Measurements from ENCODE around the gene CDH13. TPM values are rescaled to one million over a fixed set of nuclear protein-coding genes. Genes with fewer than 3 reads are reported as not detected.

The CDH13 gene
- total RNA-seq, 2 experiments from 2014 or later, result not detected

DNA sequence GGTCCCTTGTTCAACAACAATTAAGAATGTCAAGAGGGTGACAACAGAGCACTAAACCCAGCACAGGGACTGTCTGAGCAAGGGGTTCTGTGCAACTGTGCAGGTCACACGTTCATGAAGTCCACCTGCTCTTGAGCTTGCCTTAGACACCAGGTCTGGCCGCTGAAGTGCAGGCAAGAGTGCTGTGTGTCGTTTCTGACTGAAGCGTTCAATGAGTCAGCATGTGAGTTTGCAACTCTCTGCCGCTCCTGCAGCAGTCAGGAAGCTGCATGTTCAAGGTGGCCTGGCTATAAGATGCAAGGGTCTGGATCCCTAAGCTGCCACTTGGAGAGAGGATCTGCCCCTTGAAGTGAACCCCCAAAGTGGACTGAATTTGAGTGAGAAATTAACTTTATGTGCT is 848.3 kb downstream of the CDH13 start:
- intact Hi-C loops (cut with micrococcal nuclease; ENCODE audit: unreplicated experiment), result no loop called here
- Histone ChIP-seq H3K27ac (ENCODE audit: low read depth, low read length, poor library complexity, severe bottlenecking) (no peak overlapping the region), H3K4me1 (ENCODE audit: insufficient read depth, low read length, poor library complexity, severe bottlenecking) (no peaks in the 10 kb centered on the region), H3K36me3 (ENCODE audit: insufficient read depth, low read length) (no peaks in the 10 kb centered on the region), H4K20me1 (ENCODE audit: insufficient read depth, low read length) (no peaks in the 10 kb centered on the region), H3K4me2 (ENCODE audit: low read length) (no peak overlapping the region), H3K79me2 (ENCODE audit: insufficient read depth, low read depth, low read length) (no peaks in the 10 kb centered on the region), H3K9me2 (ENCODE audit: insufficient read depth, low read length) (no peaks in the 10 kb centered on the region), H2AFZ (ENCODE audit: low read length) (no peak overlapping the region), H3K9me3 (ENCODE audit: low read length) (no peaks in the 10 kb centered on the region), H3K4me3 (ENCODE audit: low read depth, low read length, poor library complexity, severe bottlenecking) (no peak overlapping the region)
- no TSS peak for BruUV-seq (replicated peaks)
- TF ChIP-seq, protein P1, sequence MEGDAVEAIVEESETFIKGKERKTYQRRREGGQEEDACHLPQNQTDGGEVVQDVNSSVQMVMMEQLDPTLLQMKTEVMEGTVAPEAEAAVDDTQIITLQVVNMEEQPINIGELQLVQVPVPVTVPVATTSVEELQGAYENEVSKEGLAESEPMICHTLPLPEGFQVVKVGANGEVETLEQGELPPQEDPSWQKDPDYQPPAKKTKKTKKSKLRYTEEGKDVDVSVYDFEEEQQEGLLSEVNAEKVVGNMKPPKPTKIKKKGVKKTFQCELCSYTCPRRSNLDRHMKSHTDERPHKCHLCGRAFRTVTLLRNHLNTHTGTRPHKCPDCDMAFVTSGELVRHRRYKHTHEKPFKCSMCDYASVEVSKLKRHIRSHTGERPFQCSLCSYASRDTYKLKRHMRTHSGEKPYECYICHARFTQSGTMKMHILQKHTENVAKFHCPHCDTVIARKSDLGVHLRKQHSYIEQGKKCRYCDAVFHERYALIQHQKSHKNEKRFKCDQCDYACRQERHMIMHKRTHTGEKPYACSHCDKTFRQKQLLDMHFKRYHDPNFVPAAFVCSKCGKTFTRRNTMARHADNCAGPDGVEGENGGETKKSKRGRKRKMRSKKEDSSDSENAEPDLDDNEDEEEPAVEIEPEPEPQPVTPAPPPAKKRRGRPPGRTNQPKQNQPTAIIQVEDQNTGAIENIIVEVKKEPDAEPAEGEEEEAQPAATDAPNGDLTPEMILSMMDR (conservative IDR thresholded peaks at IDR 0.05; ENCODE audit: low read length), result no peak
- TF ChIP-seq EZH2phosphoT487 (IDR thresholded peaks at IDR 0.05; ENCODE audit: borderline replicate concordance, low read depth, low read length), result no peak
- DNase-seq (ENCODE audit: low spot score), result no peak
- POLR2A ChIA-PET, result no interaction called here
- CTCF ChIA-PET (ENCODE audit: unreplicated experiment), result no interaction called here

DNA sequence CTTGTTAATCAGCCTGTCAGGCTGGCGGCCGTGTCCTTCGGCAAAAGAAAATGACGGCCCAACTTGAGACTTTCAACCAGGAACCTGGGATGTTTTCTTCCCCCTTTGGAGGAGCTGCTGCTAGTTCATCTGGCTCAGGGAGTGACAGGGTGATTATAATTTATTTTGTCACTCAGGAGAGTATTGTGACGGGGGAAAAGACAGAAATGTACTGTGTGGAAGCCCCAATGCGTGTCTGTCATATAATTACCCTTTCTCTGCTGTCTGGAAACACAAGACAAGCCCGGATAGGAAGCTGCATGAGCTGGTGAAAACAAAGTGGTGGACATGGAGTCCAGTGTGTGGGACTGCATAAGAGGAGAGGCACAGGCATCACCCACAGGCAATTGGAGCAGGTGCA is 854.8 kb downstream of the CDH13 start:
- Histone ChIP-seq H3K9me3 (ENCODE audit: low read length) (no peaks in the 10 kb centered on the region), H4K20me1 (ENCODE audit: insufficient read depth, low read length) (no peaks in the 10 kb centered on the region), H3K4me1 (ENCODE audit: insufficient read depth, low read length, poor library complexity, severe bottlenecking) (no peaks in the 10 kb centered on the region), H3K4me3 (ENCODE audit: low read depth, low read length, poor library complexity, severe bottlenecking) (no peak overlapping the region), H3K9me2 (ENCODE audit: insufficient read depth, low read length) (no peaks in the 10 kb centered on the region), H3K4me2 (ENCODE audit: low read length) (no peak overlapping the region), H3K79me2 (ENCODE audit: insufficient read depth, low read depth, low read length) (no peaks in the 10 kb centered on the region), H2AFZ (ENCODE audit: low read length) (no peak overlapping the region), H3K27ac (ENCODE audit: low read depth, low read length, poor library complexity, severe bottlenecking) (no peak overlapping the region), H3K36me3 (ENCODE audit: insufficient read depth, low read length) (no peaks in the 10 kb centered on the region)
- POLR2A ChIA-PET, result no interaction called here
- no peak for DNase-seq (ENCODE audit: low spot score)
- BruUV-seq (replicated peaks), result no TSS peak
- CTCF ChIA-PET (ENCODE audit: unreplicated experiment), result no interaction called here
- intact Hi-C loops (cut with micrococcal nuclease; ENCODE audit: unreplicated experiment), result no loop called here
- TF ChIP-seq, protein P1 (conservative IDR thresholded peaks at IDR 0.05; ENCODE audit: low read length), result no peak
- no peak for TF ChIP-seq EZH2phosphoT487 (IDR thresholded peaks at IDR 0.05; ENCODE audit: borderline replicate concordance, low read depth, low read length)

DNA sequence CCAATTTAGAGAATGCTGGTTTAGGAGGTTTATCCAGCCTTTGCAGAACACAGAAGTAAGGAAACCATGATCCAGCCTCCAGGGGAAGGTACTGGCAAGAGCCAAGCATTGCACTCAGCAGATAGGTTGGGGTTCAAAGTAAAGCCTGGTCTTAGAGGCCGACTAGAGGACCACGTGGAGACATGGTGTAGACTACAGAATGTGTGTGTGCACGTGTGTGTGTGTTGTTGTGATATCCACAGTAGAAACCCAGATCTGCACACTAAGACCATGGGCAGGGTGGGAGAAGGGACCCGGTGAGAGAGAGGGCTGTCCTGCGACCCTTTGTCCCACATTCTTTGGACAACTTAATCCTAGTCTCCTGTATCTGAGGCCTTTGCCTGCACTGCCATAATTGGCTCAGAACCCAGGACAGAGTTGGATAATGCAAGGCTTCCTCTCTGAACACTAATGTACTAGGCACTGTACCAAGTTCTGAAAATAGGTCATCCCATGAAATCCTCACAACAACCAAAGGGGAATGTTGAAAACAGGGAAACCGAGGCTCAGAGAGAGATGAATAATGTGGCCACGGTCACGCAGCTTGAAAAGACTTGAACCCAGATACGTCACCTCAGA is 855.9 kb downstream of the CDH13 start:
- no peaks in the 10 kb centered on the region for H3K4me1 ChIP-seq (ENCODE audit: insufficient read depth, low read length, poor library complexity, severe bottlenecking)
- H3K79me2 ChIP-seq (ENCODE audit: insufficient read depth, low read depth, low read length), result no peaks in the 10 kb centered on the region
- H3K9me3 ChIP-seq (ENCODE audit: low read length), result no peaks in the 10 kb centered on the region
- TF ChIP-seq, protein P1 (conservative IDR thresholded peaks at IDR 0.05; ENCODE audit: low read length), result no peak
- TF ChIP-seq EZH2phosphoT487 (IDR thresholded peaks at IDR 0.05; ENCODE audit: borderline replicate concordance, low read depth, low read length), result no peak
- ChIA-PET POLR2A (interaction anchor here (0.6 kb wide), 2 partner anchors 22 to 81 kb away, joined by 3 read pairs; no protein-coding TSS in a partner anchor), CTCF (ENCODE audit: unreplicated experiment) (no interaction called here)
- no peak overlapping the region for H2AFZ ChIP-seq (ENCODE audit: low read length)
- no peak overlapping the region for H3K4me2 ChIP-seq (ENCODE audit: low read length)
- no peaks in the 10 kb centered on the region for H3K9me2 ChIP-seq (ENCODE audit: insufficient read depth, low read length)
- H3K27ac ChIP-seq (ENCODE audit: low read depth, low read length, poor library complexity, severe bottlenecking), result no peak overlapping the region
- H4K20me1 ChIP-seq (ENCODE audit: insufficient read depth, low read length), result no peaks in the 10 kb centered on the region
- intact Hi-C loops (cut with micrococcal nuclease; ENCODE audit: unreplicated experiment), result no loop called here
- DNase-seq (ENCODE audit: low spot score), result no peak
- no TSS peak for BruUV-seq (replicated peaks)
- no peak overlapping the region for H3K4me3 ChIP-seq (ENCODE audit: low read depth, low read length, poor library complexity, severe bottlenecking)
- H3K36me3 ChIP-seq (ENCODE audit: insufficient read depth, low read length), result no peaks in the 10 kb centered on the region

Data from OCI-LY7 (cell line).